ENCODE data around the gene MLXIP.

GRCh38 chr12:122150127-122150681 is 71.6 kb downstream of the MLXIP start:
- TF ChIP-seq POLR2A (IDR thresholded peaks at IDR 0.05) (no peak), CTCF (IDR thresholded peaks at IDR 0.05) (no peak)
